ENCODE measurements around the gene PPP1R2. TPM values are rescaled to one million over a fixed set of nuclear protein-coding genes. Genes with fewer than 3 reads are reported as not detected.

The PPP1R2 gene
- total and polyA plus RNA-seq, 2 of the 13 experiments (the other 11 are each of a cell fraction or from before 2014, with no cell fraction given) = 36.5 to 86.5 TPM

DNA sequence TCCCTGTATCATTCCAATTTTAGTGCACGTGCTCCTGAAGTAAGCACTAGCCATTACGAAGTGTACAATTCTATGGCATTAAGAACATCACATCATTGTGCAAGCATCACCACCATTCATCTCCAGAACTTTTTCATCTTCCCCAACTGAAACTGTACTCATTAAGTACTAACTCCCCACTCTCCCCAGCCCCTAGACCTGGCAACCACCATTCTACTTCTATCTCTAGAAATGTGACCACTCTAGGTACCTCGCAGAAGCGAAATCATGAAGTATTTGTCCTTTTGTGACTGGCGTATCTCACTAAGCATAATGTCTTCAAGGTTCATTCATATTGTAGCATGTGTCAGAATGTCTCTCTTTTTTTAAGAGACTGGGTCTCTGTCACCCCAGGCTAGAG lies 11.4 kb downstream of the PPP1R2 start:
- TF ChIP-seq, protein P1, sequence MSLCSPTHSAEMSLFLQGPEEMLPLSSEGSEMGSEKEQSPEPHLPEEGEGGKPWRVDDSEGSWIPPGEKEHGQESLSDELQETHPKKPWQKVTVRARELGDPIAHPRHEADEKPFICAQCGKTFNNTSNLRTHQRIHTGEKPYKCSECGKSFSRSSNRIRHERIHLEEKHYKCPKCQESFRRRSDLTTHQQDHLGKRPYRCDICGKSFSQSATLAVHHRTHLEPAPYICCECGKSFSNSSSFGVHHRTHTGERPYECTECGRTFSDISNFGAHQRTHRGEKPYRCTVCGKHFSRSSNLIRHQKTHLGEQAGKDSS (CRISPR knock-in tag; IDR thresholded peaks at IDR 0.05; ENCODE audit: borderline replicate concordance, low read depth) = no peak
- no peak for TF ChIP-seq ZNF143 (CRISPR knock-in tag; IDR thresholded peaks at IDR 0.05)
- no peak for TF ChIP-seq ZNF557 (CRISPR knock-in tag; IDR thresholded peaks at IDR 0.05)
- no peak for TF ChIP-seq PTBP1 (IDR thresholded peaks at IDR 0.05; ENCODE audit: low read depth, low read length, poor library complexity, severe bottlenecking)
- TF ChIP-seq, protein P2, sequence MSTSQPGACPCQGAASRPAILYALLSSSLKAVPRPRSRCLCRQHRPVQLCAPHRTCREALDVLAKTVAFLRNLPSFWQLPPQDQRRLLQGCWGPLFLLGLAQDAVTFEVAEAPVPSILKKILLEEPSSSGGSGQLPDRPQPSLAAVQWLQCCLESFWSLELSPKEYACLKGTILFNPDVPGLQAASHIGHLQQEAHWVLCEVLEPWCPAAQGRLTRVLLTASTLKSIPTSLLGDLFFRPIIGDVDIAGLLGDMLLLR (CRISPR knock-in tag; IDR thresholded peaks at IDR 0.05) = no peak
- TF ChIP-seq ZNF792 (CRISPR knock-in tag; IDR thresholded peaks at IDR 0.05) = no peak
- no peak for DNase-seq (ENCODE audit: low spot score)
- H3K4me3 ChIP-seq (replicated peaks in 1 of 3; ENCODE audit: insufficient read depth in 1 of 3, low read depth in 2 of 3, low read length in 3 of 3) = no peak overlapping the region
- peaks cover 20% of the 10 kb centered on the region for H4K20me1 ChIP-seq (ENCODE audit: insufficient read depth, low read length)
- intact Hi-C loops (cut with micrococcal nuclease; ENCODE audit: unreplicated experiment) (no loop called here), in situ Hi-C loops (cut with HindIII; ENCODE audit: extremely low pct_ligation_motif_present, low pct_unique_long_range_greater_than_20kb) (no loop called here)
- ChIA-PET POLR2A (interaction anchor here (3.3 kb wide), 1 partner anchor 11 kb away, joined by 9 read pairs; the partner anchor contains the start of gene PPP1R2), CTCF (ENCODE audit: low intra/inter-chr PET ratio, low total read pairs) (no interaction called here)
- H3K27me3 ChIP-seq (ENCODE audit: control insufficient read depth in 1 of 2, insufficient read depth in 2 of 2, low read length in 2 of 2) = no peaks in the 10 kb centered on the region
- no peak for ATAC-seq
- H3K9ac ChIP-seq (ENCODE audit: insufficient read depth, low read depth, low read length) = no peak overlapping the region
- 78% methylated on average over 5 of the region's 5 CpGs for WGBS (ENCODE audit: low lambda C conversion rate)
- H3K79me2 ChIP-seq (ENCODE audit: insufficient read depth, low read length) = peaks cover 64% of the 10 kb centered on the region
- no peak for FAIRE-seq
- no peaks in the 10 kb centered on the region for H3K9me3 ChIP-seq (ENCODE audit: low read length)
- no peak overlapping the region for H3K4me2 ChIP-seq (ENCODE audit: low read depth, low read length)
- peaks cover 4 to 13% of the 10 kb centered on the region in 2 experiments; a peak in 4 of 5 replicates for H3K36me3 ChIP-seq (replicated peaks in 1 of 2; ENCODE audit: control insufficient read depth in 1 of 2, insufficient read depth in 2 of 2, low read length in 2 of 2)
- no peak overlapping the region for H3K27ac ChIP-seq (ENCODE audit: extremely low read length, insufficient read depth, low read length)
- no peak overlapping the region for H2AFZ ChIP-seq (ENCODE audit: low read length)
- no peaks in the 10 kb centered on the region for H3K4me1 ChIP-seq (ENCODE audit: insufficient read depth, low read length)
- BruUV-seq (replicated peaks) = no TSS peak

DNA sequence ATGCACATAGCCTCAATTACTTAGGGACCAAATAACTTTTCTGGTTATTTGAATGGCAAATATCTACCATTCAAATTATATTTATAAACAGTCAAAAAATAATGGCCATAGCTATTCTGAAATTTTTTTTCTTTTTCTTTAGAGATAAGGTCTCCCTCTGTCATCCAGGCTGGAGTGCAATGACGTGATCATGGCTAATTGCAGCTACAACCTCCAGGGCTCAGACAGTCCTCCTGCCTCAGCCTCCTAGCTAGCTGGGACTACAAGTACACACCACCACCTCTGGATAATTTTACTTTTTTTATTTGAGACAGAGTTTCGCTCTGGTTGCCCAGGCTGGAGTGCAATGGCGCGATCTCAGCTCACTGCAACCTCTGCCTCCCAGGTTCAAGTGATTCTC lies 16.6 kb downstream of the PPP1R2 start:
- no peak for DNase-seq (ENCODE audit: low spot score)
- Histone ChIP-seq H4K20me1 (ENCODE audit: insufficient read depth, low read length) (peaks cover 5% of the 10 kb centered on the region; the same call in 1 of the 2 replicates), H3K4me2 (ENCODE audit: low read depth, low read length) (no peak overlapping the region), H3K4me3 (replicated peaks in 1 of 3; ENCODE audit: insufficient read depth in 1 of 3, low read depth in 2 of 3, low read length in 3 of 3) (no peak overlapping the region), H3K36me3 (replicated peaks in 1 of 2; ENCODE audit: control insufficient read depth in 1 of 2, insufficient read depth in 2 of 2, low read length in 2 of 2) (peaks cover 11 to 35% of the 10 kb centered on the region in 2 experiments; a peak in 4 of 5 replicates), H3K4me1 (ENCODE audit: insufficient read depth, low read length) (no peaks in the 10 kb centered on the region), H2AFZ (ENCODE audit: low read length) (no peak overlapping the region), H3K27ac (ENCODE audit: extremely low read length, insufficient read depth, low read length) (no peak overlapping the region), H3K9ac (ENCODE audit: insufficient read depth, low read depth, low read length) (no peak overlapping the region), H3K79me2 (ENCODE audit: insufficient read depth, low read length) (peaks cover 17% of the 10 kb centered on the region), H3K9me3 (ENCODE audit: low read length) (no peaks in the 10 kb centered on the region), H3K27me3 (ENCODE audit: control insufficient read depth in 1 of 2, insufficient read depth in 2 of 2, low read length in 2 of 2) (no peaks in the 10 kb centered on the region)
- FAIRE-seq = no peak
- in situ Hi-C loops (cut with HindIII; ENCODE audit: extremely low pct_ligation_motif_present, low pct_unique_long_range_greater_than_20kb) = no loop called here
- POLR2A ChIA-PET = no interaction called here
- WGBS (ENCODE audit: low lambda C conversion rate) = 98% methylated on average over 4 of the region's 4 CpGs
- ATAC-seq = no peak
- no TSS peak for BruUV-seq (replicated peaks)
- CTCF ChIA-PET (ENCODE audit: low intra/inter-chr PET ratio, low total read pairs) = no interaction called here
- intact Hi-C loops (cut with micrococcal nuclease; ENCODE audit: unreplicated experiment) = loop anchor here (10.0 kb wide), 2 partner anchors 82 to 842 kb away; partner anchors contain the start of genes ACAP2 and FAM43A
- no peak for TF ChIP-seq ZNF138 (CRISPR knock-in tag; IDR thresholded peaks at IDR 0.05; ENCODE audit: low read depth)
- TF ChIP-seq TMF1 (CRISPR knock-in tag; IDR thresholded peaks at IDR 0.05; ENCODE audit: low read depth) = no peak
- TF ChIP-seq ONECUT2 (CRISPR knock-in tag; IDR thresholded peaks at IDR 0.05) = no peak
- no peak for TF ChIP-seq ATM (IDR thresholded peaks at IDR 0.05; ENCODE audit: borderline replicate concordance)
- no peak for TF ChIP-seq CREM (IDR thresholded peaks at IDR 0.05)
- no peak for TF ChIP-seq CREM (CRISPR knock-in tag; IDR thresholded peaks at IDR 0.05)
- no peak for TF ChIP-seq MEIS2 (CRISPR knock-in tag; IDR thresholded peaks at IDR 0.05)
- TF ChIP-seq, protein P3, sequence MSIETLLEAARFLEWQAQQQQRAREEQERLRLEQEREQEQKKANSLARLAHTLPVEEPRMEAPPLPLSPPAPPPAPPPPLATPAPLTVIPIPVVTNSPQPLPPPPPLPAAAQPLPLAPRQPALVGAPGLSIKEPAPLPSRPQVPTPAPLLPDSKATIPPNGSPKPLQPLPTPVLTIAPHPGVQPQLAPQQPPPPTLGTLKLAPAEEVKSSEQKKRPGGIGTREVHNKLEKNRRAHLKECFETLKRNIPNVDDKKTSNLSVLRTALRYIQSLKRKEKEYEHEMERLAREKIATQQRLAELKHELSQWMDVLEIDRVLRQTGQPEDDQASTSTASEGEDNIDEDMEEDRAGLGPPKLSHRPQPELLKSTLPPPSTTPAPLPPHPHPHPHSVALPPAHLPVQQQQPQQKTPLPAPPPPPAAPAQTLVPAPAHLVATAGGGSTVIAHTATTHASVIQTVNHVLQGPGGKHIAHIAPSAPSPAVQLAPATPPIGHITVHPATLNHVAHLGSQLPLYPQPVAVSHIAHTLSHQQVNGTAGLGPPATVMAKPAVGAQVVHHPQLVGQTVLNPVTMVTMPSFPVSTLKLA (IDR thresholded peaks at IDR 0.05) = no peak
- TF ChIP-seq SMAD9 (CRISPR knock-in tag; IDR thresholded peaks at IDR 0.05) = no peak
- no peak for TF ChIP-seq SMYD3 (CRISPR knock-in tag; IDR thresholded peaks at IDR 0.05)
- TF ChIP-seq SMAD1 (CRISPR knock-in tag; IDR thresholded peaks at IDR 0.05; ENCODE audit: borderline replicate concordance, low read depth) = no peak
- TF ChIP-seq MTA3 (CRISPR knock-in tag; IDR thresholded peaks at IDR 0.05) = no peak
- TF ChIP-seq RFXANK (CRISPR knock-in tag; IDR thresholded peaks at IDR 0.05) = no peak
